H9 (cell line): ENCODE measurements around the gene RABEP1. TPM values are rescaled to one million over a fixed set of nuclear protein-coding genes. Genes with fewer than 3 reads are reported as not detected.
"Not testable (repeated sequence)": the region's sequence is repeated elsewhere in the genome, so short reads cannot be mapped to it uniquely, and the experiment has no call there.

Experiments used
- DNase-seq: peaks from one replicate; pipeline ENCODE4 v3.0.0-alpha.2; 2017
- H2AFZ ChIP-seq: one replicate; pipeline ENCODE4 v1.6.1; 2013; ENCODE audit warnings: mild to moderate bottlenecking, low read length, control low read depth, moderate library complexity
- H2AK5ac ChIP-seq: 2 replicates; pipeline ENCODE4 v1.6.1; 2013; ENCODE audit warnings: low read length, control low read depth, mixed read lengths; ENCODE audit not compliant: insufficient read length
- H2BK120ac ChIP-seq: one replicate; pipeline ENCODE4 v1.6.1; 2013; ENCODE audit warnings: low read depth, mild to moderate bottlenecking, low read length, control low read depth, inconsistent platforms; ENCODE audit not compliant: poor library complexity, severe bottlenecking
- H2BK12ac ChIP-seq: 2 replicates; pipeline ENCODE4 v1.6.1; 2013; ENCODE audit warnings: low read length, control low read depth, mixed read lengths, low read depth; ENCODE audit not compliant: insufficient read length
- H2BK15ac ChIP-seq: 2 replicates; pipeline ENCODE4 v1.6.1; 2013; ENCODE audit warnings: low read depth, low read length, control low read depth
- H2BK20ac ChIP-seq: one replicate; pipeline ENCODE4 v1.6.1; 2013; ENCODE audit warnings: low read depth, mild to moderate bottlenecking, low read length, control low read depth, inconsistent platforms; ENCODE audit not compliant: poor library complexity, severe bottlenecking
- H2BK5ac ChIP-seq: 2 replicates; pipeline ENCODE4 v1.6.1; 2013; ENCODE audit warnings: low read length, control low read depth, mixed read lengths; ENCODE audit not compliant: insufficient read length
- H3K14ac ChIP-seq: 2 replicates; pipeline ENCODE4 v1.6.1; 2013; ENCODE audit warnings: low read length, control low read depth; ENCODE audit not compliant: insufficient read depth
- H3K18ac ChIP-seq: 2 replicates; pipeline ENCODE4 v1.6.1; 2013; ENCODE audit warnings: low read depth, mild to moderate bottlenecking, mixed read lengths, low read length, control low read depth; ENCODE audit not compliant: insufficient read length
- H3K23ac ChIP-seq: 2 replicates; pipeline ENCODE4 v1.6.1; 2013; ENCODE audit warnings: low read length, control low read depth, mixed read lengths, low read depth; ENCODE audit not compliant: insufficient read length
- H3K23me2 ChIP-seq: 2 replicates; pipeline ENCODE4 v1.6.1; 2013; ENCODE audit warnings: low read depth, mild to moderate bottlenecking, mixed read lengths, low read length, control low read depth; ENCODE audit not compliant: insufficient read length, poor library complexity, severe bottlenecking
- H3K27ac ChIP-seq: 2 replicates; pipeline ENCODE4 v1.5.1; 2013; ENCODE audit warnings: low read length, control low read depth, mixed read lengths, low read depth; ENCODE audit not compliant: insufficient read length
- H3K27me3 ChIP-seq: 2 replicates; pipeline ENCODE4 v1.6.1; 2013; ENCODE audit warnings: low read length, control low read depth, inconsistent platforms; ENCODE audit not compliant: insufficient read depth
- H3K4ac ChIP-seq: 2 replicates; pipeline ENCODE4 v1.6.1; 2013; ENCODE audit warnings: low read depth, mild to moderate bottlenecking, control low read depth, inconsistent platforms, low read length, moderate library complexity
- H3K4me1 ChIP-seq: 2 replicates; pipeline ENCODE4 v1.6.1; 2013; ENCODE audit warnings: low read length, control low read depth, inconsistent platforms; ENCODE audit not compliant: insufficient read depth
- H3K4me2 ChIP-seq: 2 replicates; pipeline ENCODE4 v1.6.1; 2013; ENCODE audit warnings: low read length, control low read depth, mixed read lengths; ENCODE audit not compliant: insufficient read length, insufficient read depth
- H3K56ac ChIP-seq: 2 replicates; pipeline ENCODE4 v1.6.1; 2013; ENCODE audit warnings: low read depth, mild to moderate bottlenecking, mixed read lengths, low read length, control low read depth; ENCODE audit not compliant: insufficient read length
- H3K79me1 ChIP-seq: 2 replicates; pipeline ENCODE4 v1.6.1; 2013; ENCODE audit warnings: low read depth, mild to moderate bottlenecking, moderate library complexity, low read length, control low read depth, inconsistent platforms; ENCODE audit not compliant: insufficient read depth, poor library complexity, severe bottlenecking
- H3K79me2 ChIP-seq: 2 replicates; pipeline ENCODE4 v1.6.1; 2013; ENCODE audit warnings: low read length, control low read depth, inconsistent platforms; ENCODE audit not compliant: insufficient read depth
- H3K9ac ChIP-seq: 2 replicates; pipeline ENCODE4 v1.6.1; 2013; ENCODE audit warnings: low read length, control low read depth, mixed read lengths; ENCODE audit not compliant: insufficient read length; ENCODE audit errors: extremely low read depth
- H3K9me3 ChIP-seq: one replicate; pipeline ENCODE4 v1.6.1; 2013; ENCODE audit warnings: low read depth, low read length, inconsistent platforms; ENCODE audit not compliant: control insufficient read depth
- H3T11ph ChIP-seq: one replicate; pipeline ENCODE4 v1.6.1; 2013; ENCODE audit warnings: mild to moderate bottlenecking, low read length, control low read depth, inconsistent platforms
- H4K20me1 ChIP-seq: one replicate; pipeline ENCODE4 v1.6.1; 2013; ENCODE audit not compliant: control insufficient read depth, insufficient read length, insufficient read depth
- H4K5ac ChIP-seq: 2 replicates; pipeline ENCODE4 v1.6.1; 2013; ENCODE audit warnings: low read depth, mild to moderate bottlenecking, mixed read lengths, low read length, control low read depth; ENCODE audit not compliant: insufficient read length
- H4K8ac ChIP-seq: replicated peaks from 2 replicates; pipeline ENCODE4 v1.6.1; 2013; ENCODE audit warnings: low read length, control low read depth, mixed read lengths, low read depth; ENCODE audit not compliant: insufficient read length
- H4K91ac ChIP-seq: 2 replicates; pipeline ENCODE4 v1.6.1; 2013; ENCODE audit warnings: low read depth, mild to moderate bottlenecking, moderate library complexity, mixed read lengths, low read length, control low read depth; ENCODE audit not compliant: insufficient read length
- H3K27ac Mint-ChIP-seq, 3 experiments: 2 replicates in 2 of 3; 3 replicates in 1 of 3; pipeline ENCODE4 v1.8.0; 2020 to 2021; ENCODE audit warnings: mixed read lengths in 3 of 3, mild to moderate bottlenecking in 1 of 3, moderate library complexity in 1 of 3
- H3K27me3 Mint-ChIP-seq: 2 replicates; pipeline ENCODE4 v1.8.0; 2021; ENCODE audit warnings: low read depth, mild to moderate bottlenecking, moderate library complexity, mixed read lengths
- H3K36me3 Mint-ChIP-seq, 3 experiments: 2 replicates in 2 of 3; 3 replicates in 1 of 3; pipeline ENCODE4 v1.8.0; 2020 to 2021; ENCODE audit warnings: low read depth in 3 of 3, mixed read lengths in 3 of 3; ENCODE audit not compliant: insufficient read depth in 1 of 3
- H3K4me1 Mint-ChIP-seq, 2 experiments: 2 replicates each; pipeline ENCODE4 v1.8.0; 2020; ENCODE audit warnings: mixed read lengths in 2 of 2
- H3K4me3 Mint-ChIP-seq, 2 experiments: 2 replicates in 1 of 2; 3 replicates in 1 of 2; pipeline ENCODE4 v1.8.0; 2020 to 2021; ENCODE audit warnings: mild to moderate bottlenecking in 2 of 2, mixed read lengths in 2 of 2, moderate library complexity in 1 of 2
- H3K9me3 Mint-ChIP-seq, 2 experiments: 2 replicates in 1 of 2; 3 replicates in 1 of 2; pipeline ENCODE4 v1.8.0; 2020; ENCODE audit warnings: mild to moderate bottlenecking in 2 of 2, mixed read lengths in 2 of 2, moderate library complexity in 1 of 2
- CTCF ChIP-seq: fragments of 200-600 bp; sonication (generic); conservative IDR thresholded peaks from 3 replicates; pipeline ENCODE4 v1.8.0; 2021; ENCODE audit warnings: antibody characterized with exemption, mild to moderate bottlenecking
- WGBS: extraction: QIAGEN DNeasy Blood & Tissue Kit; methylation state at CpG from one replicate; pipeline ENCODE4 v1.1.7; 2013; ENCODE audit warnings: missing lambda C conversion rate, low lambda C conversion rate, mixed read lengths; ENCODE audit not compliant: insufficient read length; ENCODE audit errors: extremely low coverage; 5-methylcytosine and 5-hydroxymethylcytosine counted together
- long read RNA-seq: library from polyadenylated mRNA; unstranded; transcript quantifications from one replicate; pipeline ENCODE4 v2.0.0, GENCODE V29; 2020
- total RNA-seq: library from RNA; stranded (reverse); gene quantifications from 2 replicates; pipeline ENCODE4 v1.2.1, GENCODE V29; 2021

Gene RABEP1
- total RNA-seq: 44.6 and 46.9 TPM in 2 replicates
- long read RNA-seq, full-length matches to known transcripts: 25 of 107 reads
- long read RNA-seq, partial matches to known transcripts: 61 of 107 reads
- long read RNA-seq, other reads (novel, unspliced or antisense): 21 of 107 reads

GRCh38 chr17:5281814-5282641 lies at the start of gene RABEP1:
TSS of gene RABEP1 (plus strand) at chr17:5282284. CDS start at chr17:5282487, 203 bp downstream.
- peak; percentile 92 for DNase-seq
- Mint-ChIP-seq H3K9me3 (no peaks in the 10 kb centered on the region), H3K27me3 (peaks cover 2% of the 10 kb centered on the region), H3K4me3 (peak within 1 kb of the TSS; percentile 87 to 92), H3K4me1 (peaks cover 27 to 29% of the 10 kb centered on the region in 2 experiments), H3K36me3 (peaks cover 0 to 5% (median 0%) of the 10 kb centered on the region in 3 experiments; a peak in 4 of 7 replicates), H3K27ac (peak within 1 kb of the TSS in 2 of 3 experiments; percentile 90 to 93; a peak in 3 of 7 replicates)
- no peaks in the 10 kb centered on the region for H4K20me1 ChIP-seq
- no peak within 1 kb of the TSS for H3T11ph ChIP-seq
- no peak within 1 kb of the TSS for H3K27ac ChIP-seq
- peaks cover 3% of the 10 kb centered on the region; the same call in 1 of the 2 replicates for H3K4me1 ChIP-seq
- peaks cover 22% of the 10 kb centered on the region; the same call in 1 of the 2 replicates for H3K79me2 ChIP-seq
- no peaks in the 10 kb centered on the region for H3K9me3 ChIP-seq
- no peak within 1 kb of the TSS for H2BK120ac ChIP-seq
- no peak within 1 kb of the TSS for H3K23ac ChIP-seq
- H3K18ac ChIP-seq: peak within 1 kb of the TSS; percentile 72
- no peak within 1 kb of the TSS for H3K4ac ChIP-seq
- H2BK12ac ChIP-seq: no peak within 1 kb of the TSS
- peak; percentile 41; the same call in 2 of the 3 replicates for TF ChIP-seq CTCF
- H3K14ac ChIP-seq: peak within 1 kb of the TSS; percentile 86; the same call in 1 of the 2 replicates
- H3K79me1 ChIP-seq: no peaks in the 10 kb centered on the region
- no peak within 1 kb of the TSS for H3K56ac ChIP-seq
- no peak within 1 kb of the TSS; the same call in 1 of the 2 replicates for H2BK15ac ChIP-seq
- H4K5ac ChIP-seq: no peak within 1 kb of the TSS
- H4K8ac ChIP-seq: no peak within 1 kb of the TSS
- H3K23me2 ChIP-seq: peaks cover 7% of the 10 kb centered on the region
- WGBS: no CpG with 5 or more reads among the region's 98 CpGs
- no peak within 1 kb of the TSS for H2BK20ac ChIP-seq
- peak within 1 kb of the TSS; percentile 42 for H3K9ac ChIP-seq
- H2AFZ ChIP-seq: peak within 1 kb of the TSS; percentile 49
- no peak within 1 kb of the TSS for H4K91ac ChIP-seq
- H2AK5ac ChIP-seq: no peak within 1 kb of the TSS
- H2BK5ac ChIP-seq: no peak within 1 kb of the TSS
- peak within 1 kb of the TSS; percentile 82 for H3K4me2 ChIP-seq
- no peaks in the 10 kb centered on the region for H3K27me3 ChIP-seq

GRCh38 chr17:5233492-5233891 lies 48.6 kb upstream of the RABEP1 start:
- H3K56ac ChIP-seq, H4K8ac ChIP-seq, H2BK12ac ChIP-seq, H3K4ac ChIP-seq, H3K4me2 ChIP-seq, H3K9me3 ChIP-seq, H3K4me1 ChIP-seq, H3T11ph ChIP-seq, H3K27ac Mint-ChIP-seq, H3K27ac ChIP-seq, DNase-seq, H3K27me3 ChIP-seq, H3K14ac ChIP-seq, H3K79me1 ChIP-seq, H3K18ac ChIP-seq, H3K23me2 ChIP-seq, H3K9ac ChIP-seq, H3K36me3 Mint-ChIP-seq, H3K27me3 Mint-ChIP-seq, H2AK5ac ChIP-seq, H2BK120ac ChIP-seq, H3K79me2 ChIP-seq, H3K23ac ChIP-seq, H2BK5ac ChIP-seq, H4K5ac ChIP-seq, H2BK20ac ChIP-seq, H3K4me1 Mint-ChIP-seq, H3K4me3 Mint-ChIP-seq, H4K91ac ChIP-seq, H2BK15ac ChIP-seq, H3K9me3 Mint-ChIP-seq, H4K20me1 ChIP-seq, H2AFZ ChIP-seq: not testable (repeated sequence)
- no CpG with 5 or more reads among the region's 7 CpGs for WGBS
